Sigmoid colon (tissue), 4 donors: Measurements from ENCODE around the gene ERAS.

Experiments
- CTCF ChIP-seq, 4 experiments: fragments of 450-650 bp in 3 of 4; fragments of 200-600 bp in 1 of 4; IDR thresholded peaks; one replicate each; pipeline ENCODE4 v1.5.1; 2016 to 2019; ENCODE audit warnings: antibody characterized with exemption in 4 of 4, mild to moderate bottlenecking in 3 of 4, moderate library complexity in 2 of 4
- EP300 ChIP-seq, 4 donors: sonication (generic); formaldehyde crosslinking; IDR thresholded peaks; one replicate each; pipeline ENCODE4 v1.6.1; 2017; ENCODE audit warnings: antibody characterized with exemption in 4 of 4
- POLR2A ChIP-seq, 2 donors: fragments of 450-650 bp; IDR thresholded peaks; one replicate each; pipeline ENCODE4 v1.6.1; 2016; ENCODE audit warnings: antibody characterized with exemption in 2 of 2, mild to moderate bottlenecking in 2 of 2, moderate library complexity in 2 of 2
- POLR2AphosphoS5 ChIP-seq, 4 donors: sonication (generic); formaldehyde crosslinking; IDR thresholded peaks; one replicate each; pipeline ENCODE4 v1.6.1; 2017; ENCODE audit warnings: antibody characterized with exemption in 4 of 4

DNA sequence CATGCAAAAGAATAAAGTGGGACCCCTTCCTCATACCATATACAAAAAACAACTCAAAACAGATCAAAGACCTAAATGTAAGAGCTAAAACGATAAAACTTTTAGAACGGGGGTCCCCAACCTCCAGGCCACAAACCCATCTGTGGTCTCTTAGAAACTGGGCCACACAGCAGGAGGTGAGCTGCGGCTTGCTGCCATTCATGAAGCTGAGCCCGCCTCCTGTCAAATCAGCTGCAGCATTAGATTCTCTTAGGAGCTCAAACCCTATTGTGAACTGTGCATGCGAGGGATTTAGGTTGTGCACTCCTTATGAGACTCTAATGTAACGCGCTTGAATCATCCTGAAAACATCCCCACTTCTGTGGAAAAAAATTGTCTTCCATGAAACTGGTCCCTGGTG, 46.9 kb upstream of the ERAS start:
- TF ChIP-seq POLR2A (IDR thresholded peaks at IDR 0.05) (no peak), CTCF (IDR thresholded peaks at IDR 0.05) (no peak), POLR2AphosphoS5 (IDR thresholded peaks at IDR 0.05) (no peak), EP300 (IDR thresholded peaks at IDR 0.05) (no peak)
